Measurements from ENCODE around the gene ZNF230. TPM values are rescaled to one million over a fixed set of nuclear protein-coding genes. Genes with fewer than 3 reads are reported as not detected.

The ZNF230 gene
- total and polyA plus RNA-seq, 2 donors (not counting 3 experiments of a cell fraction or from before 2014, with no cell fraction given): 1.4 to 2.9 TPM

DNA sequence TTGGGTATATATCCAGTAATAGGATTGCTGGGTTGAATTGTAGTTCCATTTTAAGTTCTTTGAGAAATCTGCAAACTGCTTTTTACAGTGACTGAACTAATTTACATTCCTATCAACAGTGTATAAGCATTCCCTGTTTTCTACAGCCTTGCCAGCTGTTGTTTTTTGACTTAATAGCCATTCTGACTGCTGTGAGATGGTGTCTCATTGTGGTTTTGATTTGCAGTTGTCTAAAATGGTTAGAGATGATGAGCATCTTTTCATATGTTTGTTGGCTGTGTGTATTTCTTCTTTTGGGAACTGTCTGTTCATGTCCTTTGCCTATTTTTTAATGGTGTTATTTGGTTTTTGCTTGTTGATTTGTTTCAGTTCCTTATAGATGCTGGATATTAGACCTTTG, 18.5 kb downstream of the ZNF230 start:
- Histone ChIP-seq H4K20me1 (replicated peaks; ENCODE audit: control insufficient read depth, extremely low read depth, insufficient read depth, low read length) (no peaks in the 10 kb centered on the region), H3K4me2 (ENCODE audit: insufficient read depth, low read length) (no peak overlapping the region), H3K9me3 (replicated peaks; ENCODE audit: control insufficient read depth, insufficient read depth, low read length) (no peaks in the 10 kb centered on the region), H3K9ac (replicated peaks; ENCODE audit: extremely low read depth, insufficient read depth, low read length) (no peak overlapping the region), H3K9me1 (replicated peaks; ENCODE audit: control insufficient read depth, extremely low read depth, insufficient read depth, low read length) (no peaks in the 10 kb centered on the region), H3K4me1 (ENCODE audit: control insufficient read depth, extremely low read depth, insufficient read depth, low read length) (no peaks in the 10 kb centered on the region), H3K27ac (ENCODE audit: insufficient read depth, low read depth, low read length) (no peak overlapping the region), H3K79me2 (ENCODE audit: control insufficient read depth, insufficient read depth, low read length) (no peaks in the 10 kb centered on the region), H2AFZ (ENCODE audit: low read depth, low read length) (no peak overlapping the region), H3K36me3 (ENCODE audit: control insufficient read depth in 2 of 2, extremely low read depth in 1 of 2, insufficient read depth in 2 of 2, low read length in 2 of 2) (no peaks in the 10 kb centered on the region), H3K4me3 (replicated peaks in 1 of 3; ENCODE audit: insufficient read depth in 1 of 3, low read depth in 1 of 3, low read length in 3 of 3) (no peak overlapping the region), H3K27me3 (ENCODE audit: control insufficient read depth in 2 of 2, insufficient read depth in 2 of 2, low read length in 2 of 2) (peaks cover 2 to 3% of the 10 kb centered on the region in 2 experiments)
- DNase-seq (ENCODE audit: low read depth, low spot score) (no peak), FAIRE-seq (no peak)
- dilution Hi-C loops (cut with MboI; ENCODE audit: extremely low pct_ligation_motif_present, low sequenced_read_pairs): no loop called here
- TF ChIP-seq, protein P1, sequence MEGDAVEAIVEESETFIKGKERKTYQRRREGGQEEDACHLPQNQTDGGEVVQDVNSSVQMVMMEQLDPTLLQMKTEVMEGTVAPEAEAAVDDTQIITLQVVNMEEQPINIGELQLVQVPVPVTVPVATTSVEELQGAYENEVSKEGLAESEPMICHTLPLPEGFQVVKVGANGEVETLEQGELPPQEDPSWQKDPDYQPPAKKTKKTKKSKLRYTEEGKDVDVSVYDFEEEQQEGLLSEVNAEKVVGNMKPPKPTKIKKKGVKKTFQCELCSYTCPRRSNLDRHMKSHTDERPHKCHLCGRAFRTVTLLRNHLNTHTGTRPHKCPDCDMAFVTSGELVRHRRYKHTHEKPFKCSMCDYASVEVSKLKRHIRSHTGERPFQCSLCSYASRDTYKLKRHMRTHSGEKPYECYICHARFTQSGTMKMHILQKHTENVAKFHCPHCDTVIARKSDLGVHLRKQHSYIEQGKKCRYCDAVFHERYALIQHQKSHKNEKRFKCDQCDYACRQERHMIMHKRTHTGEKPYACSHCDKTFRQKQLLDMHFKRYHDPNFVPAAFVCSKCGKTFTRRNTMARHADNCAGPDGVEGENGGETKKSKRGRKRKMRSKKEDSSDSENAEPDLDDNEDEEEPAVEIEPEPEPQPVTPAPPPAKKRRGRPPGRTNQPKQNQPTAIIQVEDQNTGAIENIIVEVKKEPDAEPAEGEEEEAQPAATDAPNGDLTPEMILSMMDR (IDR thresholded peaks at IDR 0.05; ENCODE audit: extremely low read depth in 1 of 2, insufficient read depth in 1 of 2, low read depth in 1 of 2, low read length in 2 of 2): no peak
- TF ChIP-seq EZH2 (IDR thresholded peaks at IDR 0.05; ENCODE audit: borderline replicate concordance, low read depth, low read length, severe bottlenecking): no peak
- no peak for TF ChIP-seq MYC (IDR thresholded peaks at IDR 0.05; ENCODE audit: low read depth, low read length)
- TF ChIP-seq POLR2A (IDR thresholded peaks at IDR 0.05; ENCODE audit: low read depth, low read length): no peak
- TF ChIP-seq, protein P2, sequence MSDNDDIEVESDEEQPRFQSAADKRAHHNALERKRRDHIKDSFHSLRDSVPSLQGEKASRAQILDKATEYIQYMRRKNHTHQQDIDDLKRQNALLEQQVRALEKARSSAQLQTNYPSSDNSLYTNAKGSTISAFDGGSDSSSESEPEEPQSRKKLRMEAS (IDR thresholded peaks at IDR 0.05; ENCODE audit: insufficient read depth, insufficient read length): no peak
- no peak for TF ChIP-seq FOS (IDR thresholded peaks at IDR 0.05; ENCODE audit: borderline replicate concordance, insufficient read depth, low read length)
- no peak for TF ChIP-seq POLR2AphosphoS5 (IDR thresholded peaks at IDR 0.05; ENCODE audit: insufficient read depth, low read depth, low read length)
- TF ChIP-seq JUN (IDR thresholded peaks at IDR 0.05; ENCODE audit: borderline replicate concordance, insufficient read depth, insufficient read length, low read depth): no peak
- TF ChIP-seq GATA2 (IDR thresholded peaks at IDR 0.05; ENCODE audit: insufficient read depth, insufficient read length, low read depth, low read length): no peak
- ChIA-PET POLR2A (no interaction called here), CTCF (interaction anchor here (1.2 kb wide), 1 partner anchor 17 kb away, joined by 3 read pairs; no protein-coding TSS in a partner anchor)
- intact Hi-C loops (cut with micrococcal nuclease): no loop called here
- BruUV-seq (replicated peaks): no TSS peak

Measured in endothelial cell of umbilical vein (primary cell).